ENCODE measurements around the gene MEX3A.

The MEX3A gene

DNA sequence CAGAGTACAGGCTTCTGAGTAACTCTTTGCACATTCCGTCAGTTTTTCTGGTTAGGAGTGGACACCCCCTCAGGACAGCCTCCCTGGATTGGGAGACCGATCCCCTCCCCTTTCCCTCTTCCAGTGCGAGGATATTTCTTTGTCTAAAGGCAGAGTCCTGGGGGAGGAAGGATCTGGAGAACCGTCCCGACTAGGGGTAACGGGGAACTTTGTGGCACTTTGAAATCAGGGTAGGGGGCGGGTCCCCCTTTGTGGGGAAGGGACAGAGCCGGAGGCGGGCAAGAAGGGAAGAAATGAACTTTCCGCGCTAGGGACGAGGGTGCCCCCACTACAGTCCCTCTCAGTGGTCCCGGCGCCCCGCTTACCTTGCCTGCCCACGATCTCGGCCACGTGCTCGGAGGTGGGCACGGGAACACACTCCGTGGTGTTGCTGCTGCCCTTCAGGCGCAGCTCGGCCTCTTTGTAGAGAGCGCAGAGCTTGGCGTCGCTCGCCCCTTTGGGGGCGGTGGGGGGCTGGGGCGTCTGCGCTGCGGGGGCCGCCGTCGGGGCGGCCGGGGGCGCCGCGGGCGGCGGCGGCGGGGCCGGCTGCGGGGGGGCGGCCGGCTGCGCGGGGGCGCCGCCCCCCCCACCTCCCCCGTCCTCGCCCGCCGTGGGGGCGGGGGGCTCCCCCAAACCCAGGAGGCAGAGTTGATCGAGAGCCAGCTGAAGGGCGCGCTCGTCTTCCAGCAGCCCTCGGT, 917 bp downstream of the MEX3A start:
- peaks cover 15% of the 10 kb centered on the region for H3K4me1 ChIP-seq (ENCODE audit: control insufficient read depth, insufficient read depth, low read length)
- peak overlapping the region; percentile 72 for H3K9ac ChIP-seq (ENCODE audit: low read depth, low read length)
- H3K4me2 ChIP-seq (ENCODE audit: low read length), result peak overlapping the region; percentile 99
- H3K27me3 ChIP-seq (ENCODE audit: control insufficient read depth, insufficient read depth, low read length), result no peaks in the 10 kb centered on the region
- H3K36me3 ChIP-seq (ENCODE audit: insufficient read depth, low read length), result peaks cover 9% of the 10 kb centered on the region
- H3K4me3 ChIP-seq (ENCODE audit: low read length), result peak overlapping the region; percentile 86
- no peaks in the 10 kb centered on the region for H3K9me3 ChIP-seq (replicated peaks; ENCODE audit: low read length)

DNA sequence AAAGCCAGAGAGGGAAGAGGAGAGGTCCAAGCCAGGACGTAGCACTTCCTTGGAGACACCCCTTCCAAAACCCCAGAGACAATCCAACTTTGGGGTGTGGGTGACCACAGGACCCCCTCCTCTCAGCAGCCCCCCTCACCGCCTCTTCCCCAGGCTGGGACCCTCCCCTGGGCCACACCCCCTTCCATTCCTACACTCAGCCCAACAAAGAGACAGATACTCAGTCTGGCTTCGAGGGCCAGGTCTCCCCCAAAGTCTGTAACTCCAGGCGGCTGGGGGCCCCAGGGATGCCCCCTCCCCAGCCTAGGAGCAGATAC, 1.4 kb downstream of the MEX3A start:
- H3K9ac ChIP-seq (ENCODE audit: low read depth, low read length), result peak overlapping the region; percentile 72
- peaks cover 15% of the 10 kb centered on the region for H3K4me1 ChIP-seq (ENCODE audit: control insufficient read depth, insufficient read depth, low read length)
- H3K36me3 ChIP-seq (ENCODE audit: insufficient read depth, low read length), result peaks cover 11% of the 10 kb centered on the region
- H3K27me3 ChIP-seq (ENCODE audit: control insufficient read depth, insufficient read depth, low read length), result no peaks in the 10 kb centered on the region
- peak overlapping the region; percentile 99 for H3K4me2 ChIP-seq (ENCODE audit: low read length)
- H3K4me3 ChIP-seq (ENCODE audit: low read length), result peak overlapping the region; percentile 86
- H3K9me3 ChIP-seq (replicated peaks; ENCODE audit: low read length), result no peaks in the 10 kb centered on the region

- Histone ChIP-seq H3K4me1 (ENCODE audit: control insufficient read depth, insufficient read depth, low read length) (peaks cover 15% of the 10 kb centered on the region), H3K27me3 (ENCODE audit: control insufficient read depth, insufficient read depth, low read length) (no peaks in the 10 kb centered on the region), H3K4me3 (ENCODE audit: low read length) (peak overlapping the region; percentile 86), H3K36me3 (ENCODE audit: insufficient read depth, low read length) (peaks cover 11% of the 10 kb centered on the region), H3K9ac (ENCODE audit: low read depth, low read length) (peak overlapping the region; percentile 72), H3K9me3 (replicated peaks; ENCODE audit: low read length) (no peaks in the 10 kb centered on the region), H3K4me2 (ENCODE audit: low read length) (peak overlapping the region; percentile 99)
Measured at GRCh38 chr1:156080241-156080862, 1.9 kb downstream of the MEX3A start.

DNA sequence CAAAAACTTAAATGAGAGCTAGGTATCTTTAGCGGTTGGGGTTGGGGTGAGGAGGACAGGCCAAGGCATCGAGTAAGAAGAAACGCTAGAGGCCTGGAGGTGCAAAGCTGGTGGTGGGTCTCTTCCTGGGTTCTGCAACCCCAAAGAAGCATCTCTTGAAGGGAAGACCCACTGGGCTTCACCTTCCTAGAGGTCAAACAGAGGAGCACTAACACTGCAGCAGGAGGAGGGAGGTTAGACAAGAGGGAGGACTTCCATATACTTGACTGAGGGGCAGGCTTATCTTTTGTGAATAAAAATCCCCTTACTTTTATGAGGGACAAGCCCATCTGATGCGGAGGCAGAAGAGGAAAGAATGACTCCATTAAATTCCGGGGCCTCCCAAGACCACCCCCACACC, 2.5 kb downstream of the MEX3A start:
- Histone ChIP-seq H3K9ac (ENCODE audit: low read depth, low read length) (no peak overlapping the region), H3K36me3 (ENCODE audit: insufficient read depth, low read length) (peaks cover 11% of the 10 kb centered on the region), H3K9me3 (replicated peaks; ENCODE audit: low read length) (no peaks in the 10 kb centered on the region), H3K4me2 (ENCODE audit: low read length) (peak overlapping the region; percentile 99), H3K4me1 (ENCODE audit: control insufficient read depth, insufficient read depth, low read length) (peaks cover 15% of the 10 kb centered on the region), H3K27me3 (ENCODE audit: control insufficient read depth, insufficient read depth, low read length) (no peaks in the 10 kb centered on the region), H3K4me3 (ENCODE audit: low read length) (no peak overlapping the region)

DNA sequence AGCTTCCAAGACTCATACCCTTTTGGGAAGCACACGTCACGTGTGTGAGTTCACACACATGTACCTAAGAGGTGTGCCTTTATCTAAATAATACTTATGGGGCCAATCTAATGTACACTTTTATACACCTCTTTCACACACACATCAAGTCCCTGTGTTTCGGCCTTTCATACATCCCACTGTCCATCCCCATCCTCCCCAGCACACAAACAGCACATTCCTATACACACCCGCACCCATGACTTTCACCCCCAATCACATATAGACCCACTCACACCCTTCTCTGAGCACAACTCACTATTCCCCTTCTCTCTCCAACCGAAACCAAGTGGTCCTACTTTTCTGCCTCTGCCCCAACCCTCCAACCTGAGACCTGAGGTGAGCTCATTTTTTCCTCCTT, 3.5 kb downstream of the MEX3A start:
- Histone ChIP-seq H3K9ac (ENCODE audit: low read depth, low read length) (no peak overlapping the region), H3K4me2 (ENCODE audit: low read length) (no peak overlapping the region), H3K4me1 (ENCODE audit: control insufficient read depth, insufficient read depth, low read length) (peaks cover 15% of the 10 kb centered on the region), H3K36me3 (ENCODE audit: insufficient read depth, low read length) (peaks cover 11% of the 10 kb centered on the region), H3K4me3 (ENCODE audit: low read length) (no peak overlapping the region), H3K9me3 (replicated peaks; ENCODE audit: low read length) (no peaks in the 10 kb centered on the region), H3K27me3 (ENCODE audit: control insufficient read depth, insufficient read depth, low read length) (no peaks in the 10 kb centered on the region)

- H3K9ac ChIP-seq (ENCODE audit: low read depth, low read length), result no peak overlapping the region
- no peaks in the 10 kb centered on the region for H3K9me3 ChIP-seq (replicated peaks; ENCODE audit: low read length)
- H3K27me3 ChIP-seq (ENCODE audit: control insufficient read depth, insufficient read depth, low read length), result no peaks in the 10 kb centered on the region
Measured at GRCh38 chr1:156077430-156077760, 4.9 kb downstream of the MEX3A start.

DNA sequence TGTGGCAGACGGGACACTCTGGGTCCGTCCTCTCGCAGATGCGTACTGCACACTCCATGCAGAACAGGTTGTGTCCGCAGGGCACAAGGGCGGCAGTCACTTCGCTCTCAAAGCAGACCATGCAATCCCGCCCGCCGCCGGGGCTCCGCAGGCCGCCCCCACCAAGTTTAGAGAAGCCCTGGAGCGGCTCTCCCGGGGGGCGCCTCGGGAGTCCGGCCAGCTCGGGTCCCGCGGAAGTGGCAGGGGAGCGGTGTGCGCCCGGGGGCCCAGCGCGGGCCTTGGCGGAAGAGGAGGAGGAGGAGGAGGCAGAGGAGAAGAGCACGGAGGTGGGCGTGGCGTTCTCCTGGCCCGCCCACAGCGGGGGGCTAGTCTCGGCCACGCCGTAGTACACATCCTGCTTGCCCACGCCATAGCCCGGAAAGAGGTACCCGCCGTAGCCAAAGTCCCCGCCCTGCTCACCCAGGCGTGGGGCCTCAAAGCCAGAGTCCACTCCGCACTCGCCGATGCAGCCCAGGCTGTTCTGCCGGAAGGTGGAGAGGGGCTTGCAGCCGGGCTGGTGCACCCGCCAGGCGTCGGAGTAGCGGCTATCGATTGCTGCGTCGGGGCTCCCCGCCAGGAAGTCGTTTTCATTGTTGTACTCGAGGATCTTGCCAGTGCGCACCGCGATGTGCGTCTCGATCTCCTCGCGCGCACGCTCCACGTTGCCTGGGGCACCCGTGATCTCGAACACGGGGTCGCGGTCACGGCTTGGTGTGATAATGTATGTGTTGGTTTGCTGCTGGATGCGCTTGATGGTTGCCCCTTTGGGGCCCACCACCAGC, 5.4 kb downstream of the MEX3A start:
- H3K36me3 ChIP-seq (ENCODE audit: insufficient read depth, low read length), result peaks cover 11% of the 10 kb centered on the region
- H3K27me3 ChIP-seq (ENCODE audit: control insufficient read depth, insufficient read depth, low read length), result no peaks in the 10 kb centered on the region
- H3K4me3 ChIP-seq (ENCODE audit: low read length), result no peak overlapping the region
- H3K9ac ChIP-seq (ENCODE audit: low read depth, low read length), result no peak overlapping the region
- no peak overlapping the region for H3K4me2 ChIP-seq (ENCODE audit: low read length)
- H3K9me3 ChIP-seq (replicated peaks; ENCODE audit: low read length), result no peaks in the 10 kb centered on the region
- H3K4me1 ChIP-seq (ENCODE audit: control insufficient read depth, insufficient read depth, low read length), result peaks cover 11% of the 10 kb centered on the region

More at GRCh38 chr1:156077430-156077760, 4.9 kb downstream of the MEX3A start:
- no peak overlapping the region for H3K4me3 ChIP-seq (ENCODE audit: low read length)
- peaks cover 11% of the 10 kb centered on the region for H3K36me3 ChIP-seq (ENCODE audit: insufficient read depth, low read length)
- H3K4me2 ChIP-seq (ENCODE audit: low read length), result no peak overlapping the region
- H3K4me1 ChIP-seq (ENCODE audit: control insufficient read depth, insufficient read depth, low read length), result peaks cover 11% of the 10 kb centered on the region

DNA sequence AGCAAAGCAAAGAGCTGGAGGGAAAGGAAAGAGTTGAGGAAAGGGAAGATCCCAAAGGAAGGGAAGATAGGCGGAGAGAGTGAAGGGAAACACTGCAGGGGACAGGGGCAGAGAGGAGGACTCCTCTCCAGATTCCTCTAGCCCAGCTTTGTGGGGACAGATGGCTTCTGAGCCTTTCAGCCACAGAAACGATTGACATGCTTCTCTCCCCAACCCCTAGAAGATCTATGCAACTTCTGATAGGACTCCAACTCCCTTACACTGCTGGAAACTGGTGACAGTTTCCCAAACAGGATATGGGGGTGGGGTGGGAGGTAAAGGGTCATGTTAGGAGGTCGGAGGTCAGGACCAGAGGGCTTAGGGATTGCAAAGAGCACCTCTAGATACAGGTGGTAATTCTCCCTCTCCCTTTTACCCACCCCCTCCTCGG, 6.5 kb downstream of the MEX3A start:
- peaks cover 5% of the 10 kb centered on the region for H3K4me1 ChIP-seq (ENCODE audit: control insufficient read depth, insufficient read depth, low read length)
- H3K4me3 ChIP-seq (ENCODE audit: low read length), result no peak overlapping the region
- H3K9me3 ChIP-seq (replicated peaks; ENCODE audit: low read length), result no peaks in the 10 kb centered on the region
- peaks cover 11% of the 10 kb centered on the region for H3K36me3 ChIP-seq (ENCODE audit: insufficient read depth, low read length)
- H3K9ac ChIP-seq (ENCODE audit: low read depth, low read length), result no peak overlapping the region
- no peaks in the 10 kb centered on the region for H3K27me3 ChIP-seq (ENCODE audit: control insufficient read depth, insufficient read depth, low read length)
- H3K4me2 ChIP-seq (ENCODE audit: low read length), result no peak overlapping the region

DNA sequence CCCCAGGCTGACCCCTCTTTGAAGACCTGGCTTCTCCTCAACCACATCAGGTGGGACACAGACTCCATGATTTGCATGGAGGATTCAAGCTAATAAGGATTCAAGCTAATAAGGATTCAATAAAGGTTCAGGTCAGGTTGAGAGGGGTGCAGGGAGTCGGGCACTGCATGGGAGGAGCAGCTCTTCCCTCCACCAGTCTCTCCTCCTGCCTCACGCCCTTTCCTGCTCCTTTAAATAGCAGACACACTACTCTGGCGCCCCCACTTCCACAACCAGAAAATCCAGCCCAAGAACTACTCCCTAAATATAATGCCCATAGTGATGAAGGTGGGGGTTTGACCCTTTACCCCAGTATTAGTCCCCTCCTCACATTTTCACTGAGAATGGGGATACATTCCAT, 7.1 kb downstream of the MEX3A start:
- Histone ChIP-seq H3K4me1 (ENCODE audit: control insufficient read depth, insufficient read depth, low read length) (no peaks in the 10 kb centered on the region), H3K4me2 (ENCODE audit: low read length) (no peak overlapping the region), H3K4me3 (ENCODE audit: low read length) (no peak overlapping the region), H3K9ac (ENCODE audit: low read depth, low read length) (no peak overlapping the region), H3K36me3 (ENCODE audit: insufficient read depth, low read length) (peaks cover 11% of the 10 kb centered on the region), H3K9me3 (replicated peaks; ENCODE audit: low read length) (no peaks in the 10 kb centered on the region), H3K27me3 (ENCODE audit: control insufficient read depth, insufficient read depth, low read length) (no peaks in the 10 kb centered on the region)

DNA sequence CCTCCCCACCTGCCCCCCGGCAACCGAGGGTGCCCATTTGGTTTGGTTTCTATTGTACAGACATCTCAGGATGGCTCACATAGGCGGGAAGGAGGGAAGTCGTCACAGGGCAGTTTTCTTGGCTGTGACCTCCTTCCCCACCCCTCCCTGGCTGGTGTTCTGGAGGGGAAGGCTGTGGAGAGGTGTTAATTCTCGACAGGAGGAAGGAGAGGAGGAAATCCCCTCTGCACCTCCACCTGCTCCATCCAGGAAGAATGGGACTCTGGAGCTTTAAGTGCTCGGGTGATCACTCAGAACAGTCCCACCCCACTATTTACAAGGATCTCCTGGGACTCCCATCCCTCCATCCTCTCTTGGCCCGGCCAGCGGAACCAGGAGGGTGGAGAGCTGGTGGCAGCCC, 7.6 kb downstream of the MEX3A start:
- Histone ChIP-seq H3K4me2 (ENCODE audit: low read length) (no peak overlapping the region), H3K27me3 (ENCODE audit: control insufficient read depth, insufficient read depth, low read length) (no peaks in the 10 kb centered on the region), H3K9ac (ENCODE audit: low read depth, low read length) (no peak overlapping the region), H3K9me3 (replicated peaks; ENCODE audit: low read length) (no peaks in the 10 kb centered on the region), H3K4me1 (ENCODE audit: control insufficient read depth, insufficient read depth, low read length) (no peaks in the 10 kb centered on the region), H3K4me3 (ENCODE audit: low read length) (no peak overlapping the region), H3K36me3 (ENCODE audit: insufficient read depth, low read length) (peaks cover 11% of the 10 kb centered on the region)

GRCh38 chr1:156073740-156074139, 8.5 kb downstream of the MEX3A start:
- peaks cover 11% of the 10 kb centered on the region for H3K36me3 ChIP-seq (ENCODE audit: insufficient read depth, low read length)
- H3K9ac ChIP-seq (ENCODE audit: low read depth, low read length), result no peak overlapping the region
- no peak overlapping the region for H3K4me2 ChIP-seq (ENCODE audit: low read length)
- H3K9me3 ChIP-seq (replicated peaks; ENCODE audit: low read length), result no peaks in the 10 kb centered on the region
- no peaks in the 10 kb centered on the region for H3K27me3 ChIP-seq (ENCODE audit: control insufficient read depth, insufficient read depth, low read length)
- H3K4me3 ChIP-seq (ENCODE audit: low read length), result no peak overlapping the region
- no peaks in the 10 kb centered on the region for H3K4me1 ChIP-seq (ENCODE audit: control insufficient read depth, insufficient read depth, low read length)
